GM23338 (cell line): ENCODE measurements around the gene ATP9B. TPM values are rescaled to one million over a fixed set of nuclear protein-coding genes. Genes with fewer than 3 reads are reported as not detected.

ENCODE experiments used
- ATAC-seq: fragments of 200-7000 bp; cut with Tn5 transposase; 3 replicates; pipeline ENCODE4 v1.9.1; 2020
- DNase-seq: peaks from one replicate; pipeline ENCODE4 v3.0.0-alpha.2; 2015; ENCODE audit warnings: low spot score
- H2AFZ ChIP-seq: fragments of 200-600 bp; sonication (generic); 2 replicates; pipeline ENCODE4 v1.8.0; 2016; ENCODE audit warnings: antibody characterized with exemption, mild to moderate bottlenecking, moderate library complexity
- H3F3A ChIP-seq: fragments of 200-600 bp; sonication (generic); replicated peaks from 2 replicates; pipeline ENCODE4 v1.8.0; 2017; ENCODE audit warnings: antibody characterized with exemption, mixed run types, low read depth
- H3K27ac ChIP-seq: fragments of 200-600 bp; sonication (generic); 2 replicates; pipeline ENCODE4 v1.6.1; 2016; ENCODE audit warnings: low read depth
- H3K27me3 ChIP-seq: fragments of 200-600 bp; sonication (generic); 2 replicates; pipeline ENCODE4 v1.8.0; 2016; ENCODE audit warnings: mild to moderate bottlenecking, mixed run types, moderate library complexity; ENCODE audit not compliant: insufficient read depth
- H3K36me3 ChIP-seq: fragments of 200-600 bp; sonication (generic); 2 replicates; pipeline ENCODE4 v1.8.0; 2016; ENCODE audit warnings: mild to moderate bottlenecking; ENCODE audit not compliant: insufficient read depth
- H3K4me1 ChIP-seq: fragments of 200-600 bp; sonication (generic); 2 replicates; pipeline ENCODE4 v1.8.0; 2016; ENCODE audit warnings: mild to moderate bottlenecking, moderate library complexity; ENCODE audit not compliant: insufficient read depth
- H3K4me2 ChIP-seq: fragments of 200-600 bp; sonication (generic); 2 replicates; pipeline ENCODE4 v1.7.1; 2017; ENCODE audit warnings: mixed run types
- H3K4me3 ChIP-seq: fragments of 200-600 bp; sonication (generic); 2 replicates; pipeline ENCODE4 v1.6.1; 2016; ENCODE audit warnings: mixed run types
- H3K79me2 ChIP-seq: fragments of 200-600 bp; sonication (generic); replicated peaks from 2 replicates; pipeline ENCODE4 v1.8.0; 2017; ENCODE audit warnings: mild to moderate bottlenecking; ENCODE audit not compliant: insufficient read depth
- H3K9me2 ChIP-seq: fragments of 200-600 bp; sonication (generic); 2 replicates; pipeline ENCODE4 v1.8.0; 2017; ENCODE audit not compliant: insufficient read depth
- H4K20me1 ChIP-seq: fragments of 200-600 bp; sonication (generic); replicated peaks from 2 replicates; pipeline ENCODE4 v1.8.0; 2017; ENCODE audit warnings: mild to moderate bottlenecking; ENCODE audit not compliant: insufficient read depth
- H3K27ac Mint-ChIP-seq: 2 replicates; pipeline ENCODE4 v1.8.0; 2020; ENCODE audit warnings: inconsistent platforms, mild to moderate bottlenecking, moderate library complexity, mixed read lengths
- H3K27me3 Mint-ChIP-seq: 3 replicates; pipeline ENCODE4 v1.8.0; 2022; ENCODE audit warnings: low read depth, mild to moderate bottlenecking, moderate library complexity, mixed read lengths, inconsistent platforms; ENCODE audit not compliant: insufficient read depth, poor library complexity
- H3K36me3 Mint-ChIP-seq: 3 replicates; pipeline ENCODE4 v1.8.0; 2021; ENCODE audit warnings: low read depth, mild to moderate bottlenecking, inconsistent platforms, moderate library complexity, mixed read lengths
- H3K4me1 Mint-ChIP-seq: 3 replicates; pipeline ENCODE4 v1.8.0; 2020; ENCODE audit warnings: mild to moderate bottlenecking, inconsistent platforms, mixed read lengths
- H3K4me3 Mint-ChIP-seq: 3 replicates; pipeline ENCODE4 v1.8.0; 2021; ENCODE audit warnings: moderate library complexity, mild to moderate bottlenecking, inconsistent platforms, mixed read lengths
- H3K9me3 Mint-ChIP-seq: 3 replicates; pipeline ENCODE4 v1.8.0; 2020; ENCODE audit warnings: moderate library complexity, mild to moderate bottlenecking, inconsistent platforms, mixed read lengths
- CREB1 ChIP-seq: fragments of 250-450 bp; sonication (Bioruptor Pico); IDR thresholded peaks from 2 replicates; pipeline ENCODE4 v1.5.0; 2020; ENCODE audit warnings: low read depth, mild to moderate bottlenecking, moderate library complexity
- EZH2 ChIP-seq: fragments of 200-600 bp; sonication (generic); IDR thresholded peaks from one replicate; pipeline ENCODE4 v1.8.0; 2017; ENCODE audit warnings: antibody characterized with exemption, mild to moderate bottlenecking, low read depth; ENCODE audit not compliant: unreplicated experiment
- polyA plus RNA-seq: library from polyadenylated mRNA; unstranded; fragments of >200 nt; fragmentation: Nextera tagmentation; extraction: Ambion mirVana; gene quantifications from 2 replicates; pipeline ENCODE4 v1.2.1, GENCODE V29; 2016
- total RNA-seq: library from RNA; depleted of rRNA; stranded (reverse); fragments of >200 nt; shearing (Covaris generic); gene quantifications from 2 replicates; pipeline ENCODE4 v1.2.3, GENCODE V29; 2014
- TF ChIP-seq, protein P1 (sequence below), 2 experiments: fragments of 200-600 bp in 1 of 2; sonication (generic) in 1 of 2; conservative IDR thresholded peaks; 2 replicates each; pipeline versions ENCODE4 v1.5.1 to v1.6.1; 2016 to 2017; ENCODE audit warnings: antibody characterized with exemption in 2 of 2, low read depth in 2 of 2, mild to moderate bottlenecking in 2 of 2, moderate library complexity in 1 of 2
- TF ChIP-seq, protein P2 (sequence below): IDR thresholded peaks from one replicate; pipeline ENCODE4 v1.6.1; 2018; ENCODE audit warnings: antibody characterized with exemption; ENCODE audit not compliant: unreplicated experiment

The ATP9B gene
- total and polyA plus RNA-seq, 2 experiments from 2014 or later, result 14.2 to 25.6 TPM

DNA sequence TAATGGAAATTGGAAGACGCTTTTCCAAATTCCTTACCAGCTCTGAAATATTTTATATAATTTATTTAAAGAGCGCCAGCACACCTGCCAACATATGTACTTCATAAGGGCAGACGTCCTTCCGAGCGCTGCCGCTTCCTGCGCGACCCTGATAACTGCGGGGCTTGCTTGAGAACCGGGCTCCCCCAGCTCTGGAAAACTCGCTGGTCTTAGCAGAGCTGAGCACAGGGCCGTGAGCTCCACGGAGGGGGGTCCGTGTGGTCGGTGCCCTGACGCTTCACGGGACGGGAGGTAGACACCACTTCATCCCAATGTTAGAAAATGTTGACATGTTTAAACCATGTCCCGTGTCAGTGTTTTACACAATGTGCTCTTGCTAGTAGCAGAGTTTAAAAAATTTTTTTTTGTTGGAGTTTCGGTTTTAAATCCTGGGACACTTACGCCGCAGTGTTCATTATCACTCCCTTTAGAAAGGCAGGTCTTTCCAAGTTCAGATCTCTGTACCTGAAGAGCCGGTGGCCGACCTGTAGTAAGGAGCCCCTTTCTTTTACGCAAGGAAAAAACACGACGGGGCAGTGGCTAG is 328.1 kb downstream of the ATP9B start:
- Histone ChIP-seq H3K36me3 (no peaks in the 10 kb centered on the region), H3K27me3 (peaks cover 70% of the 10 kb centered on the region), H3K4me2 (peak overlapping the region; percentile 76), H3K9me2 (no peaks in the 10 kb centered on the region), H3F3A (peaks cover under 1% of the 10 kb centered on the region; the same call in 1 of the 2 replicates), H3K4me3 (peak overlapping the region; percentile 53), H3K4me1 (peaks cover 13% of the 10 kb centered on the region), H4K20me1 (no peaks in the 10 kb centered on the region; the same call in 1 of the 2 replicates), H2AFZ (no peak overlapping the region), H3K27ac (no peak overlapping the region), H3K79me2 (no peaks in the 10 kb centered on the region)
- no peak for DNase-seq
- Mint-ChIP-seq H3K36me3 (no peaks in the 10 kb centered on the region; the same call in 2 of the 3 replicates), H3K27ac (no peak overlapping the region), H3K4me3 (peak overlapping the region; percentile 16; the same call in 1 of the 3 replicates), H3K4me1 (peaks cover 15% of the 10 kb centered on the region), H3K9me3 (peaks cover 3% of the 10 kb centered on the region; the same call in 1 of the 3 replicates), H3K27me3 (peaks cover 64% of the 10 kb centered on the region)
- TF ChIP-seq, protein P1, sequence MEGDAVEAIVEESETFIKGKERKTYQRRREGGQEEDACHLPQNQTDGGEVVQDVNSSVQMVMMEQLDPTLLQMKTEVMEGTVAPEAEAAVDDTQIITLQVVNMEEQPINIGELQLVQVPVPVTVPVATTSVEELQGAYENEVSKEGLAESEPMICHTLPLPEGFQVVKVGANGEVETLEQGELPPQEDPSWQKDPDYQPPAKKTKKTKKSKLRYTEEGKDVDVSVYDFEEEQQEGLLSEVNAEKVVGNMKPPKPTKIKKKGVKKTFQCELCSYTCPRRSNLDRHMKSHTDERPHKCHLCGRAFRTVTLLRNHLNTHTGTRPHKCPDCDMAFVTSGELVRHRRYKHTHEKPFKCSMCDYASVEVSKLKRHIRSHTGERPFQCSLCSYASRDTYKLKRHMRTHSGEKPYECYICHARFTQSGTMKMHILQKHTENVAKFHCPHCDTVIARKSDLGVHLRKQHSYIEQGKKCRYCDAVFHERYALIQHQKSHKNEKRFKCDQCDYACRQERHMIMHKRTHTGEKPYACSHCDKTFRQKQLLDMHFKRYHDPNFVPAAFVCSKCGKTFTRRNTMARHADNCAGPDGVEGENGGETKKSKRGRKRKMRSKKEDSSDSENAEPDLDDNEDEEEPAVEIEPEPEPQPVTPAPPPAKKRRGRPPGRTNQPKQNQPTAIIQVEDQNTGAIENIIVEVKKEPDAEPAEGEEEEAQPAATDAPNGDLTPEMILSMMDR (conservative IDR thresholded peaks at IDR 0.05; ENCODE audit: low read depth in 2 of 2), result no peak
- TF ChIP-seq, protein P2, sequence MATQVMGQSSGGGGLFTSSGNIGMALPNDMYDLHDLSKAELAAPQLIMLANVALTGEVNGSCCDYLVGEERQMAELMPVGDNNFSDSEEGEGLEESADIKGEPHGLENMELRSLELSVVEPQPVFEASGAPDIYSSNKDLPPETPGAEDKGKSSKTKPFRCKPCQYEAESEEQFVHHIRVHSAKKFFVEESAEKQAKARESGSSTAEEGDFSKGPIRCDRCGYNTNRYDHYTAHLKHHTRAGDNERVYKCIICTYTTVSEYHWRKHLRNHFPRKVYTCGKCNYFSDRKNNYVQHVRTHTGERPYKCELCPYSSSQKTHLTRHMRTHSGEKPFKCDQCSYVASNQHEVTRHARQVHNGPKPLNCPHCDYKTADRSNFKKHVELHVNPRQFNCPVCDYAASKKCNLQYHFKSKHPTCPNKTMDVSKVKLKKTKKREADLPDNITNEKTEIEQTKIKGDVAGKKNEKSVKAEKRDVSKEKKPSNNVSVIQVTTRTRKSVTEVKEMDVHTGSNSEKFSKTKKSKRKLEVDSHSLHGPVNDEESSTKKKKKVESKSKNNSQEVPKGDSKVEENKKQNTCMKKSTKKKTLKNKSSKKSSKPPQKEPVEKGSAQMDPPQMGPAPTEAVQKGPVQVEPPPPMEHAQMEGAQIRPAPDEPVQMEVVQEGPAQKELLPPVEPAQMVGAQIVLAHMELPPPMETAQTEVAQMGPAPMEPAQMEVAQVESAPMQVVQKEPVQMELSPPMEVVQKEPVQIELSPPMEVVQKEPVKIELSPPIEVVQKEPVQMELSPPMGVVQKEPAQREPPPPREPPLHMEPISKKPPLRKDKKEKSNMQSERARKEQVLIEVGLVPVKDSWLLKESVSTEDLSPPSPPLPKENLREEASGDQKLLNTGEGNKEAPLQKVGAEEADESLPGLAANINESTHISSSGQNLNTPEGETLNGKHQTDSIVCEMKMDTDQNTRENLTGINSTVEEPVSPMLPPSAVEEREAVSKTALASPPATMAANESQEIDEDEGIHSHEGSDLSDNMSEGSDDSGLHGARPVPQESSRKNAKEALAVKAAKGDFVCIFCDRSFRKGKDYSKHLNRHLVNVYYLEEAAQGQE, result no peak
- peak; percentile 61 for TF ChIP-seq EZH2
- TF ChIP-seq CREB1 (CRISPR knock-in tag), result no peak
- ATAC-seq, result no peak

DNA sequence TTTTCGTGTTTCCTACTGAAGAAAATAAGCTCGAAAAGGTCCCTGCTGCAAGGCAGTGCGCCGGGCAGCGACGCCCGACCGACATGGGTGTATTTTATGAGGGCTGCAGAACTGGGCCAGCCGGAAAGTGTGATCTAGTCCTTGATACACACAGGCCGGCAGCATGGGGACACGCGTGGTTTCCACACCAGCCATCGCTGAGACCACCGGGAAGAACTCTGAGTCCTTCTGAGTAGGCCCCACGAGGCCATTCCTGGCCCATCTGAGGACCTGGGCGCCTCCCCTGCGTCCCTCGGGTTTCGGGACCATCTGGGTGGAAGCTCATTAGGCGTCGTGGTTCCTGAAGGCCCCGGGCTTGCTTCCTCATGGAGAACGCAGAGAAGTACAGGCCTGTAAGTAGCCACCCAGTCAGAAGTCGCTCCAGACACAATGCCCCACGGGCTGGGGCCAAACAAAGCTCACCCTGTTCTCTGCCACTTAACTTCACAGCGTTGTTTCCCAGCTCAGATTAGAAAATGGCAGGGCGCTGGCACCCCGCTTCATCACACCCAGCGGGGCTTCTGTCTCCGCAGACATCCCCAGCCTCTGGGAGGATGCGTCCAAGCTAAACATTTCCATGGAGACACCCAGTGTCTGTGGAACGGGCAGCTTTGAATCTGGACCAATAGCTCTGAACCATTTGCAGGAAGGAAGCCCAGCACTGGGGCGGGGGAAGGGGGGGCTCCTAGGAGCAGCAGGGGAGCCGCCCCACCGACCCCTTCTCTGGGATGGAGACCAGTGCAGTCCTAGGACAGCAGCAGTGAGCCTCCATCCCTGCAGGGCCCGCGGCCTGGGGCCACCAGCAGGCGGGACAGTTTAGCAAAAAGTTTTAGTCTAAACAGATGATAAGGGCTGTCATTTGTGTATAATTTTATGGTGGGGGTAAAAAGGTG is 328.9 kb downstream of the ATP9B start:
- Mint-ChIP-seq H3K9me3 (peaks cover 3% of the 10 kb centered on the region; the same call in 1 of the 3 replicates), H3K4me1 (peaks cover 15% of the 10 kb centered on the region), H3K27me3 (peaks cover 56% of the 10 kb centered on the region), H3K27ac (no peak overlapping the region), H3K36me3 (no peaks in the 10 kb centered on the region; the same call in 2 of the 3 replicates), H3K4me3 (peak overlapping the region; percentile 65; the same call in 2 of the 3 replicates)
- ATAC-seq (no peak), DNase-seq (no peak)
- peak; percentile 25 for TF ChIP-seq EZH2
- TF ChIP-seq, protein P1 (conservative IDR thresholded peaks at IDR 0.05; ENCODE audit: low read depth in 2 of 2), result no peak
- Histone ChIP-seq H3K4me3 (peak overlapping the region; percentile 64; the same call in 1 of the 2 replicates), H3K27me3 (peaks cover 63% of the 10 kb centered on the region), H3K4me2 (peak overlapping the region; percentile 76; the same call in 1 of the 2 replicates), H3K27ac (no peak overlapping the region), H2AFZ (no peak overlapping the region), H3F3A (peaks cover 8% of the 10 kb centered on the region; the same call in 1 of the 2 replicates), H3K79me2 (no peaks in the 10 kb centered on the region), H4K20me1 (no peaks in the 10 kb centered on the region; the same call in 1 of the 2 replicates), H3K9me2 (no peaks in the 10 kb centered on the region), H3K4me1 (peaks cover 10% of the 10 kb centered on the region), H3K36me3 (no peaks in the 10 kb centered on the region)
